ENCODE data around the gene WBP4. TPM values are rescaled to one million over a fixed set of nuclear protein-coding genes. Genes with fewer than 3 reads are reported as not detected.

Gene WBP4
- total and polyA plus RNA-seq, 4 donors = 3.9 to 6.8 (median 5.5) TPM

DNA sequence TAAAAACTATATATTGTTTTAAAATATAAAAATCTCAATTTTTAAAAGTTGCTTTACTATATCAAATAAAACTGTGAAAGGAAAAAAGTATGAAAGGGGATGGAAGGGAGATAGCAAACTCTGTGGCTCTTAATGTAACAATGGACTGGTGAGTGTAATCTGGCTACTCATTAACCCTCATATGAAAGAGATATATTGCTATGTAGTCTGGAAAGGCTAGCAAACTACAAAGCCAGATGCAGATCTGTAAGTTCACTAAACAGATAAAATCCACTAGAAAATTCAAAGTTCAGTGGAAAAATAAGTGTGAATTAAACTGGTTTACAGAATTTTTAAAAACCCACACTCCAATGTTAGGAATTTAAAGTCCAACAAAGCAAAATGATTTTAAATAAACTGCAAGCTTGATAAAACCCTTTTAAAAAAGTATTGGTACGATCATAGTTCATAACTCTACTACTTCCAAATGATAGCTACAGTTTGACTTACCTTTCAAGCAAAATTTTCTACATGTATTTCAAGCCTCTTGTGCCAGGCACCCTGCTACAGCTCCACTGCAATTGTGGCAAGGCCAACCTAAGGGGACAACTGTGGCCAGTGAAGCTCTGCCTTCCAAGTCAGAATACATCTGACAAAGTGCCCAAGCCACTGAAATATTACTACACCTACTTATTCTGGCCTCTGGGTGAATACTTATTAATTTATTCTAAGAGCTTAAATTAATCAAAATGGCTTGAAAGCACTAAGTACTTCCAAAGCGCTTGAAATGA lies 41.5 kb upstream of the WBP4 start:
- peak in 1 of 2 donors; percentile 24 for TF ChIP-seq HNF4A (conservative IDR thresholded peaks at IDR 0.05)
- TF ChIP-seq, protein P1, sequence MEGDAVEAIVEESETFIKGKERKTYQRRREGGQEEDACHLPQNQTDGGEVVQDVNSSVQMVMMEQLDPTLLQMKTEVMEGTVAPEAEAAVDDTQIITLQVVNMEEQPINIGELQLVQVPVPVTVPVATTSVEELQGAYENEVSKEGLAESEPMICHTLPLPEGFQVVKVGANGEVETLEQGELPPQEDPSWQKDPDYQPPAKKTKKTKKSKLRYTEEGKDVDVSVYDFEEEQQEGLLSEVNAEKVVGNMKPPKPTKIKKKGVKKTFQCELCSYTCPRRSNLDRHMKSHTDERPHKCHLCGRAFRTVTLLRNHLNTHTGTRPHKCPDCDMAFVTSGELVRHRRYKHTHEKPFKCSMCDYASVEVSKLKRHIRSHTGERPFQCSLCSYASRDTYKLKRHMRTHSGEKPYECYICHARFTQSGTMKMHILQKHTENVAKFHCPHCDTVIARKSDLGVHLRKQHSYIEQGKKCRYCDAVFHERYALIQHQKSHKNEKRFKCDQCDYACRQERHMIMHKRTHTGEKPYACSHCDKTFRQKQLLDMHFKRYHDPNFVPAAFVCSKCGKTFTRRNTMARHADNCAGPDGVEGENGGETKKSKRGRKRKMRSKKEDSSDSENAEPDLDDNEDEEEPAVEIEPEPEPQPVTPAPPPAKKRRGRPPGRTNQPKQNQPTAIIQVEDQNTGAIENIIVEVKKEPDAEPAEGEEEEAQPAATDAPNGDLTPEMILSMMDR (IDR thresholded peaks at IDR 0.05; ENCODE audit: low read depth, low read length, missing input control) = no peak
- Histone ChIP-seq H3K4me3 (ENCODE audit: low read depth in 1 of 3, low read length in 3 of 3) (no peak overlapping the region), H3K9me3 (ENCODE audit: control insufficient read depth in 4 of 4, low read length in 3 of 4) (no peaks in the 10 kb centered on the region), H3K36me3 (ENCODE audit: control insufficient read depth in 4 of 4, insufficient read depth in 3 of 4, low read depth in 1 of 4, low read length in 3 of 4) (no peaks in the 10 kb centered on the region), H3K27me3 (ENCODE audit: control insufficient read depth in 4 of 4, insufficient read depth in 4 of 4, low read length in 3 of 4) (no peaks in the 10 kb centered on the region), H3K9ac (ENCODE audit: low read depth in 1 of 2, low read length in 2 of 2) (peak overlapping the region in 1 of 2 donors; percentile 37), H3K4me1 (ENCODE audit: control insufficient read depth in 4 of 4, insufficient read depth in 4 of 4, low read length in 3 of 4) (peaks cover 8 to 30% (median 25%) of the 10 kb centered on the region in 4 donors), H3K27ac (ENCODE audit: low read depth in 1 of 2, low read length in 2 of 2) (peak overlapping the region; percentile 57 to 75)
- DNase-seq (ENCODE audit: low spot score) = no peak
- 59% methylated on average over 2 of the region's 2 CpGs for WGBS

DNA sequence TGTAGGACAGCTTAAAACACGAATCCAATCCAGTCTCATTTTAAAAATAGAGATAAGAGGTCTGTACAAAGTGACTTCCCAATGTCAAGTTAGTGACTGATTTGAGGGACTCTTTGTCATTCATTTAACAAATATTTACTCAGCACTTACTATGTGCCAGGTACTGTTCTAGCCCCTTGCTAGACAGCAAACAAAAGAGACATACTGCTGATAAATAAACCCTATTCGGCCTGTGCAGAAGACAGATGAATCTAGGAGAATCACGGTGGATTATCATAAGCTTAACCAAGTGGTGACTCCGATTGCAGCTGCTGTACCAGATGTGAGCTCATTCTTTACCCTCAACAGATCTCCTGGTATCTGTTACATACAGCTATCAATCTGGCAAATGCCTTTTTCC lies 35.8 kb upstream of the WBP4 start:
- Histone ChIP-seq H3K4me3 (ENCODE audit: low read depth in 1 of 3, low read length in 3 of 3) (no peak overlapping the region), H3K27ac (ENCODE audit: low read depth in 1 of 2, low read length in 2 of 2) (no peak overlapping the region), H3K9me3 (ENCODE audit: control insufficient read depth in 4 of 4, low read length in 3 of 4) (no peaks in the 10 kb centered on the region), H3K27me3 (ENCODE audit: control insufficient read depth in 4 of 4, insufficient read depth in 4 of 4, low read length in 3 of 4) (no peaks in the 10 kb centered on the region), H3K9ac (ENCODE audit: low read depth in 1 of 2, low read length in 2 of 2) (no peak overlapping the region), H3K36me3 (ENCODE audit: control insufficient read depth in 4 of 4, insufficient read depth in 3 of 4, low read depth in 1 of 4, low read length in 3 of 4) (peaks cover 0 to 4% (median 0%) of the 10 kb centered on the region in 4 donors), H3K4me1 (ENCODE audit: control insufficient read depth in 4 of 4, insufficient read depth in 4 of 4, low read length in 3 of 4) (peaks cover 12 to 26% (median 19%) of the 10 kb centered on the region in 4 donors)
- peak; percentile 9 to 20 for TF ChIP-seq HNF4A (conservative IDR thresholded peaks at IDR 0.05)
- no peak for TF ChIP-seq GABPA (IDR thresholded peaks at IDR 0.05 in 1 of 2, conservative IDR thresholded peaks at IDR 0.05 in 1 of 2)
- no peak for TF ChIP-seq RAD21 (IDR thresholded peaks at IDR 0.05)
- TF ChIP-seq, protein P2, sequence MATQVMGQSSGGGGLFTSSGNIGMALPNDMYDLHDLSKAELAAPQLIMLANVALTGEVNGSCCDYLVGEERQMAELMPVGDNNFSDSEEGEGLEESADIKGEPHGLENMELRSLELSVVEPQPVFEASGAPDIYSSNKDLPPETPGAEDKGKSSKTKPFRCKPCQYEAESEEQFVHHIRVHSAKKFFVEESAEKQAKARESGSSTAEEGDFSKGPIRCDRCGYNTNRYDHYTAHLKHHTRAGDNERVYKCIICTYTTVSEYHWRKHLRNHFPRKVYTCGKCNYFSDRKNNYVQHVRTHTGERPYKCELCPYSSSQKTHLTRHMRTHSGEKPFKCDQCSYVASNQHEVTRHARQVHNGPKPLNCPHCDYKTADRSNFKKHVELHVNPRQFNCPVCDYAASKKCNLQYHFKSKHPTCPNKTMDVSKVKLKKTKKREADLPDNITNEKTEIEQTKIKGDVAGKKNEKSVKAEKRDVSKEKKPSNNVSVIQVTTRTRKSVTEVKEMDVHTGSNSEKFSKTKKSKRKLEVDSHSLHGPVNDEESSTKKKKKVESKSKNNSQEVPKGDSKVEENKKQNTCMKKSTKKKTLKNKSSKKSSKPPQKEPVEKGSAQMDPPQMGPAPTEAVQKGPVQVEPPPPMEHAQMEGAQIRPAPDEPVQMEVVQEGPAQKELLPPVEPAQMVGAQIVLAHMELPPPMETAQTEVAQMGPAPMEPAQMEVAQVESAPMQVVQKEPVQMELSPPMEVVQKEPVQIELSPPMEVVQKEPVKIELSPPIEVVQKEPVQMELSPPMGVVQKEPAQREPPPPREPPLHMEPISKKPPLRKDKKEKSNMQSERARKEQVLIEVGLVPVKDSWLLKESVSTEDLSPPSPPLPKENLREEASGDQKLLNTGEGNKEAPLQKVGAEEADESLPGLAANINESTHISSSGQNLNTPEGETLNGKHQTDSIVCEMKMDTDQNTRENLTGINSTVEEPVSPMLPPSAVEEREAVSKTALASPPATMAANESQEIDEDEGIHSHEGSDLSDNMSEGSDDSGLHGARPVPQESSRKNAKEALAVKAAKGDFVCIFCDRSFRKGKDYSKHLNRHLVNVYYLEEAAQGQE (IDR thresholded peaks at IDR 0.05) = no peak
- TF ChIP-seq JUND (IDR thresholded peaks at IDR 0.05) = no peak
- TF ChIP-seq TAF1 (conservative IDR thresholded peaks at IDR 0.05) = no peak
- TF ChIP-seq SP1 (IDR thresholded peaks at IDR 0.05) = no peak
- TF ChIP-seq, protein P3, sequence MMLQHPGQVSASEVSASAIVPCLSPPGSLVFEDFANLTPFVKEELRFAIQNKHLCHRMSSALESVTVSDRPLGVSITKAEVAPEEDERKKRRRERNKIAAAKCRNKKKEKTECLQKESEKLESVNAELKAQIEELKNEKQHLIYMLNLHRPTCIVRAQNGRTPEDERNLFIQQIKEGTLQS (IDR thresholded peaks at IDR 0.05) = no peak
- peak; percentile 31 for TF ChIP-seq FOXA2 (IDR thresholded peaks at IDR 0.05)
- TF ChIP-seq HNF4G (IDR thresholded peaks at IDR 0.05) = no peak
- TF ChIP-seq YY1 (IDR thresholded peaks at IDR 0.05) = no peak
- TF ChIP-seq NR2F2 (IDR thresholded peaks at IDR 0.05) = no peak
- TF ChIP-seq FOXA1 (IDR thresholded peaks at IDR 0.05) = no peak
- no peak for TF ChIP-seq RXRA (IDR thresholded peaks at IDR 0.05)
- no peak for TF ChIP-seq EGR1 (IDR thresholded peaks at IDR 0.05; ENCODE audit: low read depth in 2 of 2)
- TF ChIP-seq, protein P4, sequence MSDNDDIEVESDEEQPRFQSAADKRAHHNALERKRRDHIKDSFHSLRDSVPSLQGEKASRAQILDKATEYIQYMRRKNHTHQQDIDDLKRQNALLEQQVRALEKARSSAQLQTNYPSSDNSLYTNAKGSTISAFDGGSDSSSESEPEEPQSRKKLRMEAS (IDR thresholded peaks at IDR 0.05) = no peak
- WGBS = 44% methylated on average over 4 of the region's 4 CpGs
- no peak for DNase-seq (ENCODE audit: low spot score)
